Peyer's patch (tissue), 4 donors: ENCODE measurements around the gene MZB1. TPM values are rescaled to one million over a fixed set of nuclear protein-coding genes. Genes with fewer than 3 reads are reported as not detected.

Experiments
- DNase-seq, 3 donors: peaks; one replicate each; pipeline ENCODE4 v3.0.0-alpha.2; 2017 to 2019
- H3K27ac ChIP-seq, 4 donors: fragments of 200-600 bp; sonication (generic); one replicate each; pipeline ENCODE4 v1.5.1; 2016 to 2019
- H3K27me3 ChIP-seq, 2 donors: fragments of 200-600 bp; sonication (generic); one replicate each; pipeline ENCODE4 v1.5.1; 2019
- H3K36me3 ChIP-seq, 3 donors: fragments of 200-600 bp; sonication (generic); one replicate each; pipeline ENCODE4 v1.5.1; 2016 to 2019
- H3K4me1 ChIP-seq, 4 donors: fragments of 200-600 bp; sonication (generic); one replicate each; pipeline ENCODE4 v1.5.1; 2016 to 2019
- H3K4me3 ChIP-seq, 4 donors: fragments of 200-600 bp; sonication (generic); 1 replicate in 3 of 4; 2 replicates in 1 of 4; pipeline ENCODE4 v1.5.1; 2016 to 2019; ENCODE audit warnings: mild to moderate bottlenecking in 1 of 4
- H3K9me3 ChIP-seq, 4 donors: fragments of 200-600 bp; sonication (generic); one replicate each; pipeline ENCODE4 v1.5.1; 2016 to 2019; ENCODE audit warnings: mild to moderate bottlenecking in 1 of 4
- POLR2A ChIP-seq, 2 donors: fragments of 450-650 bp; IDR thresholded peaks; one replicate each; pipeline ENCODE4 v1.5.1; 2017; ENCODE audit warnings: antibody characterized with exemption in 2 of 2, mild to moderate bottlenecking in 2 of 2, moderate library complexity in 2 of 2
- total RNA-seq, 4 donors: library from RNA; depleted of rRNA; stranded (reverse); fragments of >200 nt; gene quantifications; one replicate each; pipeline ENCODE4 v1.1.0, GENCODE V29; 2016
- TF ChIP-seq, protein P1 (sequence below), 6 experiments: fragments of 450-650 bp in 4 of 6; fragments of 200-600 bp in 2 of 6; sonication (generic) in 1 of 6; IDR thresholded peaks; one replicate each; pipeline ENCODE4 v1.5.1; 2017 to 2019; ENCODE audit warnings: antibody characterized with exemption in 6 of 6, mild to moderate bottlenecking in 3 of 6, moderate library complexity in 1 of 6

MZB1 gene
- total RNA-seq, 4 donors from 2014 or later: 1.4 to 18.2 (median 4.4) TPM

DNA sequence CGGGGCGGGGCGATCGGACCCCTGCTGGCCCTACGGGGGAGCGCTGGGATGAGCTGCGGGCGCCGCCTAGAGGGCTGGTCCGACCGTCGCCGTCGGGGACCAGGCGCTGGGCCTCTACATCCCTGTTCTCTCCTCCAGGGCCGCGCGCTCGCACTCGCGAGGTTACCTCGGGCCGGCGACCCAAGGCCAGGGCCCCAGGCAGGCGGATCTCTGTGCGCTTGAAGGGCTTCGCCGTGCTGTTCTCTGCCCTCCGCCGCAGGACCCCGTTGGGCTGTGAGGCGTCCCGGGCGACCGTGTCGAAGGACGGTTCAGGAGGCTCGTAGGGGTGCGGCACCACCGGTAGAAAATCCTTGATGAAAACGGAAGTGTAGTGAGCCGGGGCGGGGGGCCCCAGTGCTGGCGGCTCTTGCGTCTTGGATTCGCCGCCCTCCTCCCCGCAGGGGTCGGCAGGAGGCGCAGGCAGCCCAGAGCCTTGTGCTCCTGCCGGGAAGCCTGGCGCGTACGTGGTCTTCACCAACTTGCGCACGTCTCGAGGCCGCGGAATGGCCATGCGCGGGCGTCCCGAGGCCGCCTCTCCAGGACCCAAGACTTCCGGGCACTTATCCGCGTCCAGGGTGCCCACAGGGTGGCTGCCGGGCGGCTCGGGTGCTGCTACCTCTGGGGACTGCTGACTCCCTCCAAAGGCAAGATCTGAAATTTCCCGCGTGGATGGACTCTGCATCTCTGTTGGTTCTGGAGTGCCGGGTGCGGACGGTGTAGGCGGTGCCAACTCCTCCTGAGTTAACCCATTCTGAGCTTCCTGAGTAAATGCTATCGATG lies 3.2 kb upstream of the MZB1 start:
- peak overlapping the region; percentile 65 to 86 (median 72) for H3K27ac ChIP-seq
- H3K9me3 ChIP-seq: no peaks in the 10 kb centered on the region
- H3K4me3 ChIP-seq: peak overlapping the region; percentile 48 to 74 (median 54)
- H3K36me3 ChIP-seq: no peaks in the 10 kb centered on the region
- peaks cover 0 to 60% (median 24%) of the 10 kb centered on the region in 4 donors for H3K4me1 ChIP-seq
- TF ChIP-seq, protein P1, sequence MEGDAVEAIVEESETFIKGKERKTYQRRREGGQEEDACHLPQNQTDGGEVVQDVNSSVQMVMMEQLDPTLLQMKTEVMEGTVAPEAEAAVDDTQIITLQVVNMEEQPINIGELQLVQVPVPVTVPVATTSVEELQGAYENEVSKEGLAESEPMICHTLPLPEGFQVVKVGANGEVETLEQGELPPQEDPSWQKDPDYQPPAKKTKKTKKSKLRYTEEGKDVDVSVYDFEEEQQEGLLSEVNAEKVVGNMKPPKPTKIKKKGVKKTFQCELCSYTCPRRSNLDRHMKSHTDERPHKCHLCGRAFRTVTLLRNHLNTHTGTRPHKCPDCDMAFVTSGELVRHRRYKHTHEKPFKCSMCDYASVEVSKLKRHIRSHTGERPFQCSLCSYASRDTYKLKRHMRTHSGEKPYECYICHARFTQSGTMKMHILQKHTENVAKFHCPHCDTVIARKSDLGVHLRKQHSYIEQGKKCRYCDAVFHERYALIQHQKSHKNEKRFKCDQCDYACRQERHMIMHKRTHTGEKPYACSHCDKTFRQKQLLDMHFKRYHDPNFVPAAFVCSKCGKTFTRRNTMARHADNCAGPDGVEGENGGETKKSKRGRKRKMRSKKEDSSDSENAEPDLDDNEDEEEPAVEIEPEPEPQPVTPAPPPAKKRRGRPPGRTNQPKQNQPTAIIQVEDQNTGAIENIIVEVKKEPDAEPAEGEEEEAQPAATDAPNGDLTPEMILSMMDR (IDR thresholded peaks at IDR 0.05): peak; percentile 79 to 97 (median 85)
- no peak for TF ChIP-seq POLR2A (IDR thresholded peaks at IDR 0.05)
- H3K27me3 ChIP-seq: peaks cover 0 to 8% of the 10 kb centered on the region in 2 donors
- DNase-seq: peak; percentile 86 to 93 (median 87)

DNA sequence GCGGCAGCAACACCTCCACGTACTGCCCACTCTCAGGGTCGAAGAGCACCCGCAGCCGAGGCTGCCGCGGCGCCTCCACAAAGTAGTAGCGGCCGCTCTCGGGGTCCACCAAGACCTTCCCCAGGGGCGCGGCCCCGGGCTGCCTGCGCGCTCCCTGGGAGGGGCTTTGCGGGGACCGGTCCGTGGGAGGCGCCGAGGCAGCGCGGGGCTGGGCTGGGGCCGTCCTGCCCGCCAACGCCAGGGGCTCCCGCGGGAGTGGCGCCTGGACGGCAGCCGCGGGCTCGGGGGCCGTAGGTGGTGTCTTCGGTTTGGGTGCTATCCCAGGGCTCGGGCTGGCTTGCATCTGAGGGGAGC lies 2.6 kb upstream of the MZB1 start:
- Histone ChIP-seq H3K4me3 (peak overlapping the region; percentile 48 to 74 (median 54)), H3K27me3 (peaks cover 0 to 8% of the 10 kb centered on the region in 2 donors), H3K9me3 (no peaks in the 10 kb centered on the region), H3K4me1 (peaks cover 0 to 64% (median 29%) of the 10 kb centered on the region in 4 donors), H3K27ac (peak overlapping the region; percentile 65 to 86 (median 72)), H3K36me3 (no peaks in the 10 kb centered on the region)
- DNase-seq: no peak
- TF ChIP-seq, protein P1 (IDR thresholded peaks at IDR 0.05): no peak
- no peak for TF ChIP-seq POLR2A (IDR thresholded peaks at IDR 0.05)

DNA sequence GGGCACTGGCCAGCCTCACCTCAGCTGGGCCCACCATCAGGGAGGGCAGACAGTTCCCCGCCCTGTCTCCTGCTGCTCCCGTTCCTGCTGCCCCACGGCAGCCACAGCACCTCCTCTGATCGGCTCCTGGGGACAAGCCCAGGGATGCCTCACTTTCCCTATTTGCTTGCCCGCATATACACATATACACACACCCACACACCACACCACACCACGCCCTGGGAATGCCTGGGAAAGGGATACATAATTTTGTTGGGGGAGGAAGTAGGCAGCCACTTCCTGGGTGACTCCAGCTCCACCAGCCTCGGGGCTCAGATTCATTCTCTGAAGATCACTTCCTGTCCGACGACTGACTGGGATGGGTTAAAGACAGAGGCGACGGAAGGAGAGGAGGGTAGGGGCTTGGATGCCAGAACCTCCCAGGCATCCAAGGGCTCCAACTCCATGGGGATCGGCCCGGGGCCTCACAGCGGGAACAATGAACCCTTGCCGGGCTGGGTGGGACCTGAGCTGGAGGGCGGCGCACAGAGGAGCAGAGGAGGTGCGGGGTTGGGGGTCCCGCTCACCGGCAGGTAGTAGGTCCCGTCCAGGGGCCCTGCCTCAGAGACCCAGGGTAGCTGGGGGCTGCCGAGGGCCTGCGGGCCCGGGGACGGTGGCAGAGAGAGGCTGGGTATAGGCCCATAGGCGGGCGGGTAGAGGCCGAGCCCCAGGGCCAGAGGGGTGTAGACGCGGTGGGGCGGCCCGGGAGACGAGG lies 2.0 kb upstream of the MZB1 start:
- Histone ChIP-seq H3K27me3 (peaks cover 0 to 8% of the 10 kb centered on the region in 2 donors), H3K27ac (peak overlapping the region; percentile 65 to 86 (median 72)), H3K36me3 (no peaks in the 10 kb centered on the region), H3K9me3 (no peaks in the 10 kb centered on the region), H3K4me3 (peak overlapping the region; percentile 48 to 74 (median 54)), H3K4me1 (peaks cover 0 to 64% (median 29%) of the 10 kb centered on the region in 4 donors)
- no peak for TF ChIP-seq POLR2A (IDR thresholded peaks at IDR 0.05)
- TF ChIP-seq, protein P1 (IDR thresholded peaks at IDR 0.05): no peak
- peak in 2 of 3 donors; percentile 62 to 66 for DNase-seq

DNA sequence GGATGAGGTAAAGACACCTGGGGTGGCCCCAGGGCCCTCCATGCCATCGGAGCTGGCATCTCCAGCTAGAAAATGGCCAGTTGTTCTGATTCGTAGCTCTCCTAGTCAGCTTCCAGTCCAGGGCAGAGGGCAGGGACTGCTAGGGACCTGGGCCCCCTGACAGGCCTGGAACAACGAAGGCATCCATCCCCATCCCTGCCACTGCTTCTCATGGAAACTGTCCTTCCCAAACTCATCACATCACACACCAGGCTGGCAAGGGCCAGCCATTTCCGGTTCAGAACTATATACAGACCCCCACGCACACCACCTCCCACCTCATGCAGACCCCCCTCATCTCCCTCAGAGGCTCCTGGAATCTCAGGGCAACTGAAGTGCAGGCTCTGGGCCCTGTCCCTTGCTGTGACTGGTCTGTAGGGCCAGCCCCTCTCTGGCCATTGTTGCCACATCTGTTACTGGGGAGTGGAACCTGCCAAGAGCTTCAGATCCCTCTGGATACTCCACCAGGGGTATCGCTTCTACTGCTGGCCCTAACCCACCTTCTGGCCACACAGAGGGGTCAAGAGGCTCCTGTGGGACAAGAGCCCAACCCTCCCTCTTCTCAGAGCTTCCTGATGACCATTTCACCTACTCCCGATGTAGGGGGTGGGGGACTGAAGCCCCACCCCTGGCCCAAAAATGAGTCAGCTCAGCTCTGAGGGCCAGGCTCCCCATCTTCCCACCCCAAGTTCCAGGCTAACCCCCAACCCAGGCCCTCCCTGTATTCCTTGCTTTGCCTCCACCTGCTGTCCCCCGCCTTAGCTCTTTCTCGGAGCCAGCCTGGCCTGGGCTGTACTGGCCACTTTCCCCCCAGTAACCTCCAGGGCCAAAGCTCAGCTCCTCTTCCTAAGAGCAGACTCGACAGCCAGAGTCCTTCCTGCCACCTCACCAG lies 1.2 kb upstream of the MZB1 start:
- TF ChIP-seq POLR2A (IDR thresholded peaks at IDR 0.05): no peak
- TF ChIP-seq, protein P1 (IDR thresholded peaks at IDR 0.05): no peak
- Histone ChIP-seq H3K4me1 (peaks cover 0 to 65% (median 29%) of the 10 kb centered on the region in 4 donors), H3K27ac (peak overlapping the region; percentile 65 to 86 (median 72)), H3K9me3 (no peaks in the 10 kb centered on the region), H3K4me3 (no peak overlapping the region), H3K27me3 (peaks cover 0 to 8% of the 10 kb centered on the region in 2 donors), H3K36me3 (no peaks in the 10 kb centered on the region)
- peak in 1 of 3 donors; percentile 39 for DNase-seq
